ENCODE measurements around the gene KRTAP4-1.

KRTAP4-1 gene

DNA sequence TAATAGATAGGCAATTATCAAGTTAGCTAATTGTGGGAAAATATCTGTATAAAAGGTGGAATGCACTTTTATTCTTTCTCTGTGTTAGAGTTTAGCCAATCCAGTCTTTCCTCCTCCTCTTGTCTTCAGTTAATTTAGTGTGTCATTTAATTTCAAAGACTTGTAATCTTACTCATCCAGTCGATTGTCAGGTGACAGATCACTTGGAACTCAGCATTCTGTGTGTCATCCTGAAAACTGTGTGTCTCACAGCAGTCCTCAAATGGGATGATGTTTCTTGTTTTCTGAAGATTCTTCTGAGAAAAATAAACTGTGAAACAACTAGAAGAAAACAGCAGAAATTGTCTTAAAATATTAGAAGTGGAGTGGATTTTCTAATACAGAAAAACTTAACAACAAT is 290 bp upstream of the KRTAP4-1 start:
- H3K4me3 ChIP-seq (ENCODE audit: low read depth, low read length), result no peak overlapping the region
- TF ChIP-seq, protein P1, sequence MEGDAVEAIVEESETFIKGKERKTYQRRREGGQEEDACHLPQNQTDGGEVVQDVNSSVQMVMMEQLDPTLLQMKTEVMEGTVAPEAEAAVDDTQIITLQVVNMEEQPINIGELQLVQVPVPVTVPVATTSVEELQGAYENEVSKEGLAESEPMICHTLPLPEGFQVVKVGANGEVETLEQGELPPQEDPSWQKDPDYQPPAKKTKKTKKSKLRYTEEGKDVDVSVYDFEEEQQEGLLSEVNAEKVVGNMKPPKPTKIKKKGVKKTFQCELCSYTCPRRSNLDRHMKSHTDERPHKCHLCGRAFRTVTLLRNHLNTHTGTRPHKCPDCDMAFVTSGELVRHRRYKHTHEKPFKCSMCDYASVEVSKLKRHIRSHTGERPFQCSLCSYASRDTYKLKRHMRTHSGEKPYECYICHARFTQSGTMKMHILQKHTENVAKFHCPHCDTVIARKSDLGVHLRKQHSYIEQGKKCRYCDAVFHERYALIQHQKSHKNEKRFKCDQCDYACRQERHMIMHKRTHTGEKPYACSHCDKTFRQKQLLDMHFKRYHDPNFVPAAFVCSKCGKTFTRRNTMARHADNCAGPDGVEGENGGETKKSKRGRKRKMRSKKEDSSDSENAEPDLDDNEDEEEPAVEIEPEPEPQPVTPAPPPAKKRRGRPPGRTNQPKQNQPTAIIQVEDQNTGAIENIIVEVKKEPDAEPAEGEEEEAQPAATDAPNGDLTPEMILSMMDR (IDR thresholded peaks at IDR 0.05; ENCODE audit: borderline replicate concordance, insufficient read depth, low read depth, low read length), result no peak

DNA sequence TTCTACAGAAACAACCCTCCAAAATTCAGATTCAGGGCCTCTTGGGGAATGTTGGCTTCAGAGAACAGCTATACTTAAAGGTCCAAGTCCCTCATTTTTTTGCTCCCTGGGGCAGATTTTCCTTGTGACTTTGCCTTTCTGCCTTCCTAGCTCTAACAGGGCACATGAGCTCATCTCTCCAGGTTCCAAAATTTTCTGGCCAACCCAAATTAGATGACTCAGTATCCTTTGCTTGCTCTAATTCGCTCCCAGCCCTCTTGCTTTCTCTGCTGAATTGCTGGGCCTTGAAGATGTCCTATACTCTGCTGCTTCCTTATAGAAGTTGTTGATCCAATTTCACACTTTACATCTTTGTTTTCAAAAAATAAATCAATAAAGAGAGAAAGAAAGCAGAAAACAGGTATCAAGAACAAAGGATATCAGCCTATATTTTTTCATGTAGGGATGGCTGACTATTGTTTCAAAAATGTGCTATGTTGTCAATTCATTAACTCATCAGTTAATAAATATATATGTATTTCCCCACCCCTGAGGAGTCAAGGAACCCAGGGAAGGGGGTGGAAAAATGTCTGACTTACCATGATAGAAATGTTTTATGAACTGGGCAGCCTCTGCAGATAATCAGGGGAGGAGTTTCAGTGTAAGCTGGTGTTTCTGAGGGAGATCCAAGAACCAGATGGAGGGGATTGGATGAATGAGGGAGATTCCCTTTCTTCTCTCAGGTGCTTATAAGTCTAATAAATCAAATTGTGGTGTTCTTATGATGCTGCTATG is 5.7 kb downstream of the KRTAP4-1 start:
- H3K4me3 ChIP-seq (ENCODE audit: low read depth, low read length), result no peak overlapping the region
- TF ChIP-seq, protein P1 (IDR thresholded peaks at IDR 0.05; ENCODE audit: borderline replicate concordance, insufficient read depth, low read depth, low read length), result no peak

DNA sequence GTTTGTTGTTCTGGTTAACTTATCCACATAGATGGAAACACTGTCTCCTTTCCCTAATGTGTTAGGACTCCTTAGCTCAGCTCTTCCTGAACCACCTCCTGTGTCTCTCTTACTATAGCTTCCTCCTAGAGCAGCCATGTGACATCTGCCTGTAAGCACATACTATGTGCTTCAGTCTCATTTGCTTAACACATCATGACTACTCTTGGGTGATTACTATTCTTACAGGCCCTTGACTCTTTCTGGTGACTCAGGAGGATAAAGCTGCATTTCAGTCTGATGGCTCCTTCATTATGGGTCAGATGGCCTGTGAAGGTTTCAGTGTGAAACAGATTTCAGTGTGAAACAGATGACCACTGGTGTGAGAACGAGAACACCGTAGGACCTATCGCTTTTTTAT is 6.4 kb downstream of the KRTAP4-1 start:
- no peak overlapping the region for H3K4me3 ChIP-seq (ENCODE audit: low read depth, low read length)
- TF ChIP-seq, protein P1 (IDR thresholded peaks at IDR 0.05; ENCODE audit: borderline replicate concordance, insufficient read depth, low read depth, low read length), result no peak

DNA sequence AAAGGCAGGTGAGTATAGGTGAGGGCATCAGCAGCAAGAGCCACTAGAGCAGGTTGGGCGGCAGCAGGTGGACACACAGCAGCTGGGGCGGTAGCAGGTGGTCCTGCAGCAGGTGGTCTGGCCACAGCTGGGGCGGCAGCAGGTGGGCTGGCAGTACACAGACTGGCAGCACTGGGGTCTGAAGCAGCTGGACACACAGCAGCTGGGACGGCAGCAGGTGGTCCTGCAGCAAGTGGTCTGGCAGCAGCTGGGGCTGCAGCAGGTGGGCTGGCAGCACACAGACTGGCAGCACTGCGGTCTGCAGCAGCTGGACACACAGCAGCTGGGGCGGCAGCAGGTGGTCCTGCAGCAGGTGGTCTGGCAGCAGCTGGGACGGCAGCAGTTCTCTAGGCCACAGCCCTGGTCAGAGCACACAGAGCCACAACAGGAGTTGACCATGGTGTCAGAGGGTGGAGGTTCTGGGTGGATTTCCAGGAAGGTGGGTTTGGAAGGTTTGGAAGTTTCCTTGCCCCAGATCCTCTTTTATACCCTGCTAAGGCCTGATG is 6.9 kb downstream of the KRTAP4-1 start, which contains the start of gene KRTAP4-2:
KRTAP4-2 (minus strand) TSS at position 495 of the 545 bp plus-strand sequence; CDS start at position 438, 57 bp downstream.
- no peak within 1 kb of the TSS for H3K4me3 ChIP-seq (ENCODE audit: low read depth, low read length)
- TF ChIP-seq, protein P1 (IDR thresholded peaks at IDR 0.05; ENCODE audit: borderline replicate concordance, insufficient read depth, low read depth, low read length), result no peak

DNA sequence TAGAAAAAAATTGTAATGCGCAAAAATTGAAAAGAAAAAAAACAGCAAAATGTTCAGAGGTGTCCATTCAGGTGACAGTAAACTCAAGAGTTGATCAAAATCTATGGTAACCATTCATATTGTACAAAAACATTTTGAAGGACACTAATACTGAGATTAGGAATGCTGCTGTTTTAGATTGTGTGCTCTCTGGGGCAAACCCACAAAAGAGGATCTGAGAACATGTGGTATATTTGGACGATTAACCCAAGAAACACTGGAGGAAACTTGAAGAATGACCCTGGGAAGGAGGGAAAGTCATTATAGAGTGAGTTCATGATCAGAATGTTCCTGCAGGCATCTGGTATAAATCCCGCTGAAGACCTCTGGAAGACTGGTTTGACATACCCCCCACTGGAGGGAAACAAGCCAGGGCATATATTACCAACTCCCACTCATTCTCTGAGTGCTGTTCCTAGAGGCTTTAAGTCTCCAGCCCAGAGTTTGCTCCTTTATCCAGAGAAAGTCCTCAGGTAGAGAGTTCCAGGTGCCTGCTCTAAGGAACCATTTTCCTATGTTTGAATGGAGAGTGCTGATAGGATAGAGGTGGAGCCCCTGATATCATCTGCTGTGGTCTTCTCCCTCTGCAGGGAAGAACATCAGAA is 7.8 kb downstream of the KRTAP4-1 start:
- no peak overlapping the region for H3K4me3 ChIP-seq (ENCODE audit: low read depth, low read length)
- TF ChIP-seq, protein P1 (IDR thresholded peaks at IDR 0.05; ENCODE audit: borderline replicate concordance, insufficient read depth, low read depth, low read length), result no peak

DNA sequence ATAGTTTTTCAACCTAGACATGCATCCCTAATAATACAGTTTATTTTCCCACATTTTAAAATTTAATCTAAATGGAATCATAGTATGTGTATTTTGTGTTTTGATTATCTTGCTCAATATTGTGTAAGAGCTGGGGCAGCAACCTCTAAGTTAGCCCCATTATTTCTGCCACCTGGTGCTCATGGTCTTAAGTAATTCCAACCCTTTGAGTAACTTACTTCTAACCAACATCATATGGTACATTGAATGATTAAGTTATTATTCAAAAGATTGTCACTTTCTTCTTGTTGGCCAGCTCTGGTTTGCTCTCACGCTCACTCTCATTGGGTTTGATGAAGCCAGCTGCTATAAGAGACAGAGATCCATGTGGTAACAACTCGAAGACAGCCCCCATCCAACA is 12.8 kb downstream of the KRTAP4-1 start:
- TF ChIP-seq, protein P1 (IDR thresholded peaks at IDR 0.05; ENCODE audit: borderline replicate concordance, insufficient read depth, low read depth, low read length), result no peak

More for the DNA sequence above, 12.8 kb downstream of the KRTAP4-1 start:
- no peak overlapping the region for H3K4me3 ChIP-seq (ENCODE audit: low read depth, low read length)
